Endothelial cell of umbilical vein (primary cell): Measurements from ENCODE around the gene YWHAQ. TPM values are rescaled to one million over a fixed set of nuclear protein-coding genes. Genes with fewer than 3 reads are reported as not detected.

Experiments used
- BruUV-seq: library from RNA; stranded (reverse); fragments of 400-500 nt; replicated peaks from 2 replicates; lab custom pipeline; 2021; lab: Mats Ljungman, UMichigan
- CTCF ChIA-PET: fragments of 300-600, 350-600 bp; sonication (Branson Sonifier 250); formaldehyde crosslinking; loops from one replicate; lab custom pipeline; 2021; ENCODE audit warnings: antibody characterized with exemption, inconsistent platforms; lab: Charles Lee
- POLR2A ChIA-PET: fragments of 300-600, 350-600 bp; sonication (Branson Sonifier 250); formaldehyde crosslinking; loops from one replicate; lab custom pipeline; 2021; ENCODE audit warnings: antibody characterized with exemption, inconsistent platforms; lab: Charles Lee
- DNase-seq: peaks from one replicate; pipeline ENCODE4 v3.0.0-alpha.2; 2011; ENCODE audit warnings: low read depth, low spot score
- FAIRE-seq: peaks from 2 replicates; lab custom pipeline; 2011; peaks lifted over from hg19 to GRCh38; lab: Jason Lieb, UNC
- H2AFZ ChIP-seq: 2 replicates; pipeline ENCODE4 v1.6.0; 2012; ENCODE audit warnings: low read depth, low read length, control low read depth, inconsistent platforms
- H3K27ac ChIP-seq: 2 replicates; pipeline ENCODE4 v1.5.1; 2011; ENCODE audit warnings: low read depth, mild to moderate bottlenecking, control low read depth, low read length, moderate library complexity; ENCODE audit not compliant: insufficient read depth
- H3K27me3 ChIP-seq, 2 experiments: 2 replicates each; pipeline versions ENCODE4 v1.6.0 to v1.6.1; 2011; ENCODE audit warnings: low read length in 2 of 2, mixed read lengths in 1 of 2; ENCODE audit not compliant: control insufficient read depth in 2 of 2, insufficient read depth in 2 of 2
- H3K36me3 ChIP-seq, 2 experiments: 2 replicates in 1 of 2; 3 replicates in 1 of 2; pipeline ENCODE4 v1.5.1; 2011; ENCODE audit warnings: low read length in 2 of 2, mild to moderate bottlenecking in 1 of 2, moderate library complexity in 1 of 2; ENCODE audit not compliant: control insufficient read depth in 2 of 2, insufficient read depth in 2 of 2; ENCODE audit errors: extremely low read depth in 1 of 2
- H3K4me1 ChIP-seq: 3 replicates; pipeline ENCODE4 v1.5.1; 2011; ENCODE audit warnings: mild to moderate bottlenecking, low read length; ENCODE audit not compliant: control insufficient read depth, insufficient read depth; ENCODE audit errors: extremely low read depth
- H3K4me2 ChIP-seq: 2 replicates; pipeline ENCODE4 v1.6.1; 2011; ENCODE audit warnings: low read length, control low read depth, mixed read lengths; ENCODE audit not compliant: insufficient read depth
- H3K4me3 ChIP-seq, 3 experiments: fragments of 200-600 bp in 1 of 3; sonication (generic), shearing (Covaris generic) in 1 of 3; replicated peaks in 1 of 3; 2 replicates each; pipeline ENCODE4 v1.5.1; 2011 to 2016; ENCODE audit warnings: control low read depth in 3 of 3, low read length in 3 of 3, mild to moderate bottlenecking in 2 of 3, inconsistent platforms in 1 of 3, low read depth in 1 of 3, moderate library complexity in 1 of 3; ENCODE audit not compliant: insufficient read depth in 1 of 3
- H3K79me2 ChIP-seq: 2 replicates; pipeline ENCODE4 v1.6.0; 2012; ENCODE audit warnings: low read length, inconsistent platforms; ENCODE audit not compliant: control insufficient read depth, insufficient read depth
- H3K9ac ChIP-seq: replicated peaks from 2 replicates; pipeline ENCODE3; 2011; ENCODE audit warnings: low read length, control low read depth; ENCODE audit not compliant: insufficient read depth; ENCODE audit errors: extremely low read depth
- H3K9me1 ChIP-seq: replicated peaks from 3 replicates; pipeline ENCODE4 v1.6.0; 2011; ENCODE audit warnings: mild to moderate bottlenecking, low read length; ENCODE audit not compliant: control insufficient read depth, insufficient read depth; ENCODE audit errors: extremely low read depth
- H3K9me3 ChIP-seq: replicated peaks from 2 replicates; pipeline ENCODE4 v1.5.1; 2012; ENCODE audit warnings: low read length, inconsistent platforms; ENCODE audit not compliant: control insufficient read depth, insufficient read depth
- H4K20me1 ChIP-seq: replicated peaks from 2 replicates; pipeline ENCODE3; 2011; ENCODE audit warnings: mild to moderate bottlenecking, low read length; ENCODE audit not compliant: control insufficient read depth, insufficient read depth; ENCODE audit errors: extremely low read depth
- EZH2 ChIP-seq: IDR thresholded peaks from 2 replicates; pipeline ENCODE4 v1.6.1; 2012; ENCODE audit warnings: borderline replicate concordance, low read depth, mild to moderate bottlenecking, moderate library complexity, low read length, inconsistent platforms; ENCODE audit not compliant: severe bottlenecking
- FOS ChIP-seq: IDR thresholded peaks from 2 replicates; pipeline ENCODE4 v1.6.1; 2011; ENCODE audit warnings: mild to moderate bottlenecking, low read length, moderate library complexity, borderline replicate concordance; ENCODE audit not compliant: insufficient read depth
- GATA2 ChIP-seq: IDR thresholded peaks from 2 replicates; pipeline ENCODE4 v1.7.0; 2011; ENCODE audit warnings: low read depth, mild to moderate bottlenecking, moderate library complexity, mixed read lengths, low read length; ENCODE audit not compliant: insufficient read length, insufficient read depth
- JUN ChIP-seq: IDR thresholded peaks from 2 replicates; pipeline ENCODE4 v1.6.1; 2011; ENCODE audit warnings: borderline replicate concordance, low read depth; ENCODE audit not compliant: insufficient read length, insufficient read depth
- MYC ChIP-seq: IDR thresholded peaks from one replicate; pipeline ENCODE4 v1.6.1; 2011; ENCODE audit warnings: mild to moderate bottlenecking, low read depth, low read length
- POLR2A ChIP-seq: IDR thresholded peaks from 2 replicates; pipeline ENCODE4 v1.6.1; 2012; ENCODE audit warnings: low read depth, mild to moderate bottlenecking, control low read depth, low read length
- POLR2AphosphoS5 ChIP-seq: IDR thresholded peaks from 2 replicates; pipeline ENCODE4 v1.6.1; 2012; ENCODE audit warnings: low read depth, mild to moderate bottlenecking, control low read depth, low read length, moderate library complexity; ENCODE audit not compliant: insufficient read depth
- dilution Hi-C: fragments of 300-500 bp; cut with MboI; formaldehyde crosslinking; loops from one replicate; pipeline ENCODE4 v1.15.0; 2019; ENCODE audit warnings: low sequenced_read_pairs; ENCODE audit not compliant: extremely low pct_ligation_motif_present
- intact Hi-C: fragments of 100-400 bp; cut with micrococcal nuclease; formaldehyde crosslinking; loops from one replicate; pipeline ENCODE4 v1.10.0; 2022
- polyA plus RNA-seq, 4 experiments: library from polyadenylated mRNA; depleted of rRNA in 3 of 4; stranded (reverse) in 3 of 4; unstranded in 1 of 4; fragments of >200 nt; gene quantifications; 2 replicates each; pipeline versions ENCODE4 v1.2.1 to v1.2.3, GENCODE V29; 2011 to 2012; ENCODE audit warnings: missing spikeins in 1 of 4
- total RNA-seq: library from RNA; stranded (reverse); gene quantifications from 2 replicates; pipeline ENCODE4 v1.2.3, GENCODE V29; 2021
- TF ChIP-seq, protein P1 (sequence below): IDR thresholded peaks from 2 replicates; pipeline ENCODE4 v1.6.1; 2011; ENCODE audit not compliant: insufficient read depth, insufficient read length
- TF ChIP-seq, protein P2 (sequence below), 2 donors: IDR thresholded peaks; 1 replicate in 1 of 2; 2 replicates in 1 of 2; pipeline ENCODE4 v1.5.1; 2011; ENCODE audit warnings: low read length in 2 of 2, mild to moderate bottlenecking in 2 of 2, moderate library complexity in 2 of 2, control low read depth in 1 of 2, inconsistent platforms in 1 of 2, low read depth in 1 of 2; ENCODE audit not compliant: insufficient read depth in 1 of 2; ENCODE audit errors: extremely low read depth in 1 of 2

The YWHAQ gene
- total and polyA plus RNA-seq, 2 donors (not counting 3 experiments of a cell fraction or from before 2014, with no cell fraction given) = 217 to 456 TPM

DNA sequence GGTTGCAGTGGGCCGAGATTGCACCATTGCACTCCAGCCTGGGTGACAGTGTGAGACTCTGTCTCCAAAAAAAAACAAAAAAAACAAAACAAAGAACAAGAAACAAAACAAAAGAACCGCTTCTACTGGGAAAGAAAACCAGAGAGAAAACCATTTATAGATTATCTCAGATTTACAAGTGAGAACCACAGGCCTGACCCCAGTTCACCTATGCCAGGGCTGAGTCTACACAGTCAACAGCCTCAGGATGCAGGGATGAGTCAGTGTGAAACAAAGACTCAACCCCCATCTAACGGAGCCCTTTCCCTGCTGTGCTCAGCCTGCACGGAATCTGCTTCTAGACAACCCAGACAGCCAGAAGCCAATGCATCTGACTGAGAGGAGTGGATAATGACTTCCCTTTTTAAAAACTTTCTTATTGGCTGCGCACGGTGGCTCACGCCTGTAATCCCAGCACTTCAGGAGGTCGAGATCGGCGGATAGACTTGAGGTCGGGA lies 25.5 kb upstream of the YWHAQ start:
- peak overlapping the region; percentile 60 for H3K27ac ChIP-seq
- dilution Hi-C loops = no loop called here
- H3K4me2 ChIP-seq = no peak overlapping the region
- H3K36me3 ChIP-seq = no peaks in the 10 kb centered on the region
- no peaks in the 10 kb centered on the region for H3K9me1 ChIP-seq
- peak; percentile 6 for TF ChIP-seq MYC
- no peak for TF ChIP-seq EZH2
- peak; percentile 84 for TF ChIP-seq GATA2
- TF ChIP-seq JUN = peak; percentile 86
- TF ChIP-seq, protein P1, sequence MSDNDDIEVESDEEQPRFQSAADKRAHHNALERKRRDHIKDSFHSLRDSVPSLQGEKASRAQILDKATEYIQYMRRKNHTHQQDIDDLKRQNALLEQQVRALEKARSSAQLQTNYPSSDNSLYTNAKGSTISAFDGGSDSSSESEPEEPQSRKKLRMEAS = no peak
- peak; percentile 98 for TF ChIP-seq FOS
- peak; percentile 75 for TF ChIP-seq POLR2AphosphoS5
- peak; percentile 45 for TF ChIP-seq POLR2A
- TF ChIP-seq, protein P2, sequence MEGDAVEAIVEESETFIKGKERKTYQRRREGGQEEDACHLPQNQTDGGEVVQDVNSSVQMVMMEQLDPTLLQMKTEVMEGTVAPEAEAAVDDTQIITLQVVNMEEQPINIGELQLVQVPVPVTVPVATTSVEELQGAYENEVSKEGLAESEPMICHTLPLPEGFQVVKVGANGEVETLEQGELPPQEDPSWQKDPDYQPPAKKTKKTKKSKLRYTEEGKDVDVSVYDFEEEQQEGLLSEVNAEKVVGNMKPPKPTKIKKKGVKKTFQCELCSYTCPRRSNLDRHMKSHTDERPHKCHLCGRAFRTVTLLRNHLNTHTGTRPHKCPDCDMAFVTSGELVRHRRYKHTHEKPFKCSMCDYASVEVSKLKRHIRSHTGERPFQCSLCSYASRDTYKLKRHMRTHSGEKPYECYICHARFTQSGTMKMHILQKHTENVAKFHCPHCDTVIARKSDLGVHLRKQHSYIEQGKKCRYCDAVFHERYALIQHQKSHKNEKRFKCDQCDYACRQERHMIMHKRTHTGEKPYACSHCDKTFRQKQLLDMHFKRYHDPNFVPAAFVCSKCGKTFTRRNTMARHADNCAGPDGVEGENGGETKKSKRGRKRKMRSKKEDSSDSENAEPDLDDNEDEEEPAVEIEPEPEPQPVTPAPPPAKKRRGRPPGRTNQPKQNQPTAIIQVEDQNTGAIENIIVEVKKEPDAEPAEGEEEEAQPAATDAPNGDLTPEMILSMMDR (IDR thresholded peaks at IDR 0.05; ENCODE audit: extremely low read depth in 1 of 2, insufficient read depth in 1 of 2, low read depth in 1 of 2, low read length in 2 of 2) = no peak
- no TSS peak for BruUV-seq
- intact Hi-C loops = no loop called here
- H3K4me3 ChIP-seq = no peak overlapping the region
- ChIA-PET CTCF (interaction anchor here (3.2 kb wide), 1 partner anchor 114 kb away, joined by 18 read pairs; no protein-coding TSS in a partner anchor), POLR2A (no interaction called here)
- H3K9me3 ChIP-seq = no peaks in the 10 kb centered on the region
- no peak overlapping the region for H3K9ac ChIP-seq
- H2AFZ ChIP-seq = peak overlapping the region; percentile 12
- peaks cover 22% of the 10 kb centered on the region for H3K4me1 ChIP-seq
- DNase-seq (peak; percentile 91), FAIRE-seq (peak; percentile 96)
- H4K20me1 ChIP-seq = no peaks in the 10 kb centered on the region
- no peaks in the 10 kb centered on the region for H3K79me2 ChIP-seq
- no peaks in the 10 kb centered on the region for H3K27me3 ChIP-seq
